ENCODE results near the gene SOHLH1.

The SOHLH1 gene

GRCh38 chr9:135699440-135699839, at the start of gene SOHLH1:
Gene SOHLH1 (minus strand): TSS chr9:135699481. CDS start chr9:135699467, 14 bp downstream.
- DNase-seq (ENCODE audit: low spot score): no peak

GRCh38 chr9:135748676-135749075, 49.4 kb upstream of the SOHLH1 start:
- DNase-seq (ENCODE audit: low spot score): no peak

DNA sequence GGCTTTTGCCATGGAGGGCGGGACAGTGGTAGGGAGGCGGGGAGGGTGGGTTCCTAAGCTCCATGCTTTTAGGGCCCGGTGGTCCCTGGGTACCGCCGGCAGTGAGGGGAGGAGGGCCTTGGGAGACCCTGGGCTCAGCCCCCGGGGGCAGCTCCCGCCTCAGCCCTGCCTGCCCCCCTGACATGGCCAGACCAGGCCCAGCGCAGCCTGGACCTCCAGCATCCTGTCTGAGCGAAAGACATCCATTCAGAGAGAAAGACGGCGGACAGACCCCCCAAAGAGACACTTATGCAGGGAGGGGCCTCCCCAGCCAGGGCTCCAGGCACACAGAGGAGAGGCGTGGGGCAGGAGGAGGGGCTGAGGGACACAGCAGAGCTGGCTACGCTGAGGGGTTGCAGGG, 48.0 kb upstream of the SOHLH1 start:
- DNase-seq (ENCODE audit: low spot score): no peak

DNA sequence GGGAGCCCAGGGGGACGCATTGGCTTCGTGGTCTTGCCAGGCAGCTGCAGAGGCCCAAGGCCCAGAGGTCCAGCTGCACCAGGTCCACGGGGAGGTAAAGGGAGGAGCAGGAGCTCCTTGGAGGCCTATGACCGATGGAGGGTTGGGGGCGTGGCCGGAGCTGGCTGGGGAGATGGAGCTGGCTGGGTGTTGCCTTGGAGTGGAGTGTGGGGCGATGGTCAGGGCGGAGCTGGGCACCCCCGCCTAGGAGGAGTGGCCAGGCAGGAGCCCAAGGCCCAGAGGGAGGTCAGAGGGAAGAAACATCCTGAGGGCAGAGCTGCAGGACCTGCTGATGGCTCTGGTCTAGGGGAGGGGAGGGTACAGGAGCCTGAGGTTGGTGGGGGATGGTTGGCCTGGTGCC, 47.3 kb upstream of the SOHLH1 start:
- no peak for DNase-seq (ENCODE audit: low spot score)

DNA sequence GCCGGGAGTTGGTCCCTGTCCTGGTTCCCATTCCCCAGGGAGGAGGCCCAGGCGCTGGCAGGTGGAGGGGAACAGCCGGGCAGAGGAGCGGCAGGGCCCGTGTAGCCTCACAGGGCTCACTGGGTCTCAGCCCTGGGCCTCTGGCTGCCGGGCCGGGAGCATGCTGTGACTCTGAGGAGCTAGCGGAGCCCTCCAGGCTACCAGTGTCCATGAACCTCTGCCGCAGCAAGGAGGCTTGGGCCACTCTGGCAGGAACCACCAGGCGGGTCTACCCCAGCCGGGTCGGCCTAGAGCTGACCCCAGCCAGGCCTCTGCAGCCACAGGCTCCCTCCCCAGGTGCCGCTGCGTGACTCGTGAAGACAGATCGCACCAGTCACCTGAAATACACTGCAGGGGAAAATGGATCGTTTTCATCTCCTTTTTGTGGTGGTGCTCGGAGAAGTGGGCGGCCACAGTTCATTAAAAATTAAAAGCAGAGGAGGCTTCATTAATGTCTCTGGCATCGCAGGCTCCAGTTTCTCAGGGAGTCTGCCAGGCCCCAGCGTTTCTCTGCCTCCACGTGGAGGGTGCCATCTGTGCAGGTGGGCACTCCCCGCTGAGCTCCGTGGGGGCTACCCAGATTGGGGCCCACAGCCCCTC, 46.5 kb upstream of the SOHLH1 start:
- DNase-seq (ENCODE audit: low spot score): no peak

GRCh38 chr9:135745189-135745588, 45.9 kb upstream of the SOHLH1 start:
- DNase-seq (ENCODE audit: low spot score): no peak

DNA sequence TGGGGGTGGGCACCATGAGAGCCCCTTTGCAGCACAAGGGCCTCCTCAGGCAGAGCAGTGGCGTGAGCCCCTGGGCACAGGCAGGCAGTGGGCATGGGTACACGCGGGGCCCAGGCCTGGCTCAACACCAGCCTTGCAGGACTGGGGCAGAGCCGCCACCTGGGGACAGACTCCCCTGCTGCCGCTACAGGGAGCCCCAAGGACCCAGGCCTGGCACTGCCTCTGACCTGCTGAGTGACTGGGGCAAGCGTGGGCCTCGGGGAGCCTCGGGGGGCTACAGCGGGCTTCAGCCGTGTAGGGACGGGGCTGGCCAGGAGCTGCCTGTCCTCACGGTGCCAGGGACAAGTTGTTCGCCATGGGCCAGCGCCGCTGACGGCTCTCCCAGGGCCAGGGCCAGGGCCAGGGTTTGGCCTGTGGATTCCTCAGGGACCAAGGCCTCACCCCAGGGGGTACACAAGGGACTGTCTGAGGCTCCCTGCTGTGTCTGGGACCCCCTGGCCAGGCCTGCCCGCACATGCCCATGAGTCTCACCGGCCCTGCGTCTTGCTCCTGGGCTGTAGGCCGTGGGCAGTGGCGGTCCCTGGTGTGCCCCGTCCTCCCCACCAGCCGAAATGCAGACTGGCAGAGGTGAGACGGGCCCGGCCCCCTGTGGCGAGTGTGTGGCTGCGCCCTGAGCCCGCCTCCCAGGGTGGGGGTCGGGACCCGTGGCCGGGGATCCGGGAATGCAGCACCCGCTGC, 45.2 kb upstream of the SOHLH1 start:
- DNase-seq (ENCODE audit: low spot score): no peak

DNA sequence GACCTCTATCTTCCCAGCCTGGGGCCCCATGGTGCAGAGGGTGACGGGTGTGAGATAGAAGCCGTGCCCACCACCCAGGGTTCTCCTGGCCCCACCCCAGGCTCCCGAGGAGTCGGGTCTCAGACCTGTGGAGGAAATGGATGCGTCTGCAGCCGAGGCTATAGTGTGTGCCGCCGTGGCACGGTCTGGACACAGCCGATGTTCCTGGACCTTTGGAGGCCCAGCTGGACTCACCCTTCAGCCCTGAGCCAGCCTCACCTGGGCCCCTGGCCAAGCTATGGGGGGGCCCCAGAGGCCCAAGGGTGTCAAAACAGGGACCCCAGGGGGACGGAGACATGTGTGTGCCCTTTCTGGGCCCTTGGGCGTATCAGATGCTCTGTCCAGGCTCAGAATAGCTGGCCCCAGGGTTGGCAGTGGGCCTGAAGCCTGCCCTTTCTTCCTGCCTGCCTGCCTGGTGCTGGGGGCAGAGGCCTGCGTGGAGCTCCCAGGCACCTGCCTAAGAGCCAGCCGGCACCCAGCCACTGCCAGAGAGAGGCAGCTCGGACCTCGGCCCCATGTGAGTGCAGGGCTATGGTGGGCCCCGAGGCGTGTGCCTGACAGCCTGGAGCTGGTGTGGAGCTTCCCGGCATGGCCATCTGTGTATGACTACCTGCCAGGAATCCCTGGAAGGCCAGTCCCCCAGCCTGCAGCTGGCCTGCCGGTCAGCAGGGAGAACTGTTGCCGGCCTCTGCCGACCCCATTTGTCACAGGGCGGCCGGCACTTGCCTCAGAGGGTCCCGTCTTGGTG, 44.5 kb upstream of the SOHLH1 start:
- DNase-seq (ENCODE audit: low spot score): no peak

DNA sequence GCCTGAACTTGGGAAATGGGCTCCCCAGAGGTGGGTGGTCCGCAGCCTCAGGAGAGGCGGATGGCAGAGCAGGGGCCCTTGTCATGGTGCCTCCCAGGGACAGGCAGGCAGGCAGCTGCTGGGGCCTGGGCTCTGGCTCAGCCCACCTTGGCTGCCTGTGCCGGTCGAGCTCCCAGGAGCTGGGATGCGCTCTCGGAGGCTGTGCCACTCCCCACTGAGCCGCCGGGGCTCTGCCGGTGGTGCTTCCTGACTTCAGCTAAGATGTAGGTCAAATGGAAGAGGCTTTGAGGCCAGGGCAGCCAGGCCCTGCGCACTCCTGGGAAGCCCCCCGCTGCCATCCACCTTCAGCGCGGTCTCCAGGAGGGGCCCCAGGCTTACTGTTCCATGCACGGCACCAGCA, 43.7 kb upstream of the SOHLH1 start:
- no peak for DNase-seq (ENCODE audit: low spot score)

DNA sequence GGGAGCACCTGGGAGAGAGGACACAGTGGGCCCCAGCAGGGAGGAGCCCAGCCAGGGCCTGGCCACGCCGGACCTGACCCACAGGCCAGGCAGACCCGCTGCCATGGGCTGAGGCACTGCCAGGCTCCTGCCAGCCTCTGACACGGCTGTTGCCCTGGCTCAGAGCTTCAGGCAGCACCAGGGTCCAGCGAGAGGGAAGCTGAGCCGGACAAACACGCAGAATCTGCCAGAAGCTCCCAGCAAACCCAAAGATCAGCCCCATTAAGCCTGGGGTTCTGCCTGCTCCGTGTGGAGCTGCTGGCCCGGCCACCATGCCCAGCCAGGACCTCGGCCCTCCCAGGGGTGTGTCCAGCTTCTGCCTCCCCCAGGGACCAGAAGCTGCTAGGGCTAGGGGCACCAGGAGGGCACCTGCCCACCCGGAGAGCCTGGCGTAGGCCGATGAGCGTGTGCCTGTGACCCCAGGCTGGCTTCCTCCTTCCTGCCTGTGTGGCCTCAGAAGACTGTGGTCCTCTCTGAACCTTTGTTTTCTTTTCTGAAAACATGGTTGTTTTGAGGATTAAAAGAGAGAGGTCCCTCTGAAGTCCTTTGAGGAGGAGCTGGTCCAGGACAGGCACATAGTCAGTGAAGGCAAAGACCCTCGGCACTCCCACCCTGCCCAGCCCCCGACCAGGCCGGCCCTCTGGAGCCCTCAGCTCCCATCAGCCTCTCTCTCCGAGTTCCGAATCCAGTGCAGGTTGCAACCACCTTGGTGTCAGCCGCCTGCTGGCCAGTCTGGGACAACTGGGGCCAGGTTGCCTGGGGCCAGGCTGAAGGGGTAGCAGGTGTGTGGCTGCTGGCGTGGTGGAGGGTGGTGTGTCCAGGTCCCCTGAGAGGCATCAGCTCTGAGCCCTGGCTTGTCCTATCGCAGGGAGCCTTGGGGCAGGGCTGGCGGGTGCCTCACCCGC, 42.3 kb upstream of the SOHLH1 start:
- no peak for DNase-seq (ENCODE audit: low spot score)

DNA sequence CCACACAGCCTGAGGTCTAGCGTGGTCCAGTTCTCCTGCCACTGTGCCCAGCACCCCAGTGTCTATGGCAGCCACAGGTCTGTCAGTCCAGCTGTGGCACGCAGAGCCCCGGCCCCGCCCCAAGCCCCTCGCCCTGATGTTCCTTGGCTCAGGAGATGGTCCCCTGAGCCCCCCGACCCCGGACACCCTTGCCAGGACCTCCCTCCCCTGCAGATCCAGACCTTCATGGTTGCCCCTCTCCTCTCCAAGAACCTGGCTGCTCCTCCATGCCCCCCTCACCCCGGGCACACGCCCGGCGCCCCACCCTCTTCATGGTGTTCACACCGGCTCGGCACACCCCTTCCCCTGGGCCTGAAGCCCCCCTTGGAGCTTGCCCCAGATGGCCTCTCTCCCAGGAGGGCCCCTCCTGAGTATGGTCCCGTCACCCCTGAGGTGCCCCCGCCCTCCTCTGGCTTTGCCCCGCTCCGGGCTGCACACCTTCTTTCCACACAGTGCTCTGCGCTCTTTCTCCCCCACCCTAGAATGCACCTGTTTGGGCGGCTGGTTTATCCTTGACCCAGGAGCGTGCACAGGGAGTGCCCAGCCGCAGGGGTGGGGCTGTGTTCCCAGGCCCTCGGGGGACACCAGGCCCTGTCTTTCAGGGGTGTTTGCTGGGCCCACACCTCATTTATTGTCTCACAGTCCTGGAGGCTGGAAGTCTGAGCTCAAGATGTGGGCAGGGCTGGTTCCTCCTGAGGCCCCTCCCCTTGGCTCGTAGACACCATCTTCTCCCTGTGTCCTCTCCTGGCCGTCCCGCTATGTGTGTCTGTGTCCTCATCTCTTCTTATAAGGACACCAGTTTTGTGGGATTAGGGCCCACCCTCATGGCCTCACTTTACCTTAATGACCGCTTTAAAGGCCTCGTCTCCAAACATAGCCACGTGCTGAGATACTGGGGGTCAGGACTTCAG, 40.3 kb upstream of the SOHLH1 start:
- no peak for DNase-seq (ENCODE audit: low spot score)

DNA sequence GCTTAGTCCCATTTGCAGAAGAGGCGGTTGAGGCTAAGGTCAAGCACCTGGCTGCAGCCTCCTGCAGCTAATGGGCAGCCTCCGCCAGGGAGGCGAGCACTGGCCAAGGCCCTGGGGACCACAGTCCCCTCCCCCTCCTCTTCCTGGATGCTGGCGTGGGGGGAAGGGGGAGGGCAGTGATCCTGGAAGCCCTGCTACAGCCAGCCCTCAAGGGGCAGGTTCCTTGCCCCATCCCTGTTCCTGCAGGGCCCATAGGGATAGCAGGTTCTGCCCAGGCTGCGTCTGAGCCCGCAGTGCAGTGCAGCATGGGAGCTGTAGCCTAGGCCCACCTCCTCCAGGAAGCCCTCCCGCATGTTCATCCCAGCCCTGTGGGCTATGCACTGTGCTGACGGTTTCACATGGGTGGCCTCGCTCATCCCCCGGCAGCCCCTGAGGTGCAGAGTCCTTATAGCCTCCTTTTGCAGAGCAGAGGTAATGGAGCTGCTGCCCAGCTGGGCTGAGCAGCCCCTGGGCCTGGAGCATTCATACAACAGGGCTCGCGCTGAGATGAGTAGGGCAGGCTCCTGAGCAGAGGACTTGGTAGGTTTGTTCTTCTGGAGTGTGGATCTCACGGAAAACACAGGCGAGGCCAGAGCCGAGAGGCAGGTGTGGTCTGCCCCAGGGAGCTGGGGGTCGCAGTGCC, 38.7 kb upstream of the SOHLH1 start:
- no peak for DNase-seq (ENCODE audit: low spot score)

- DNase-seq (ENCODE audit: low spot score): no peak
Measured at GRCh38 chr9:135736979-135737839, 37.9 kb upstream of the SOHLH1 start.

GRCh38 chr9:135736272-135736978, 37.1 kb upstream of the SOHLH1 start:
- DNase-seq (ENCODE audit: low spot score): no peak

GRCh38 chr9:135734616-135735144, 35.4 kb upstream of the SOHLH1 start:
- no peak for DNase-seq (ENCODE audit: low spot score)

DNA sequence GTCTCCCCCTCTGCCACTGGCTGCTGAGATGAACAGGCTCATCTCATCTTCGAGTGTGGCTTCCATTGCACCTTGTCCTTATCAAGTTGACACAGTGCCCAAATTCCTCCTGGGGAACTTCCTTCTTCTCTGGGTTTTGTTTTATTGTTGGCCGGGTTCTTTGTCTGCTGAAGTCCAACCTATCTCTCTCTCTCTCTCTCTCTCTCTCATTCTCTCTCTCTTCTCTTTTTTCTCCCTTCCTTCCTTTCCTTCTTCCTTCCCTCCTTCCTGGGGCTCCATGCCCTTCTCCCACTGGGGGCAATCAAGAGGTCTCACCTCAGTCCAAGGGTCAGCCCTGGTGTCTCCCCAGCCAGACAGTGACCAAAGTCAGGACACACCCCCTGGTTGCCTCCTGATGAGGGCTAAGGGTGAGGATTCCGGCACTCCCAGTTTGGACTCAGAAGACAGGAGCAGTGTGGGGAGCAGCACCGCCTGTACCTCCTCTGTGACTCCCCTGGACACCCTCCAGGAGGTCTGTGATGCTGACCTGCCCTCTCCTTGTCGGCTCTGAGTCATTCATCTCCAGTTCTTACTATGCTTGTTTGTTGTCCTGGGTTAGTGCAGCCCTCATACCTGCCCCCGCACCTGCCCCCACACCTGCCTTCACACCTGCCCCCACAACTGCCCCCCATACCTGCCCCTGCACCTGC, 33.4 kb upstream of the SOHLH1 start:
- DNase-seq (ENCODE audit: low spot score): no peak

- no peak for DNase-seq (ENCODE audit: low spot score)
Measured at GRCh38 chr9:135731454-135731853, 32.2 kb upstream of the SOHLH1 start.

GRCh38 chr9:135729480-135729879, 30.2 kb upstream of the SOHLH1 start:
- DNase-seq (ENCODE audit: low spot score): no peak

Data from hepatic stellate cell (primary cell).